NCI-H2107 treated with DMSO at 0.1 percent for 48 hours (cell line): ENCODE results near the gene FGD3.
A peak's percentile ranks its signal among the peaks of the same experiment; 100 is the strongest.

Experiments used
- DNase-seq: peaks from one replicate; lab custom pipeline; 2025; ENCODE audit not compliant: unreplicated experiment; lab: John Stamatoyannopoulos, UW

Gene FGD3

GRCh38 chr9:93026640-93027039 is 79.3 kb downstream of the FGD3 start:
- no peak for DNase-seq

GRCh38 chr9:93027750-93028149 is 80.4 kb downstream of the FGD3 start:
- DNase-seq, result no peak

- no peak for DNase-seq
Observed at GRCh38 chr9:93028448-93029006, 81.2 kb downstream of the FGD3 start.

GRCh38 chr9:93030642-93031628 is 83.6 kb downstream of the FGD3 start:
- DNase-seq, result no peak

- no peak for DNase-seq
Observed at GRCh38 chr9:93031629-93032430, 84.5 kb downstream of the FGD3 start.

- DNase-seq, result no peak
Observed at GRCh38 chr9:93032545-93032944, 85.2 kb downstream of the FGD3 start.

GRCh38 chr9:93033531-93033930 is 86.2 kb downstream of the FGD3 start:
- DNase-seq, result peak; percentile 88

GRCh38 chr9:93035106-93035660 is 87.9 kb downstream of the FGD3 start:
- DNase-seq, result no peak

- no peak for DNase-seq
Observed at GRCh38 chr9:93035821-93036351, 88.6 kb downstream of the FGD3 start.

GRCh38 chr9:93036887-93037475 is 89.7 kb downstream of the FGD3 start:
- DNase-seq, result no peak

- no peak for DNase-seq
Observed at GRCh38 chr9:93037476-93037971, 90.2 kb downstream of the FGD3 start.

- DNase-seq, result no peak
Observed at GRCh38 chr9:93038918-93039317, 91.6 kb downstream of the FGD3 start.

GRCh38 chr9:93039456-93039855 is 92.1 kb downstream of the FGD3 start:
- no peak for DNase-seq

GRCh38 chr9:93039976-93040375 is 92.7 kb downstream of the FGD3 start:
- no peak for DNase-seq

GRCh38 chr9:93040409-93040808 is 93.1 kb downstream of the FGD3 start:
- DNase-seq, result no peak

- no peak for DNase-seq
Observed at GRCh38 chr9:93041108-93041802, 93.9 kb downstream of the FGD3 start.

- no peak for DNase-seq
Observed at GRCh38 chr9:93043122-93043521, 95.8 kb downstream of the FGD3 start.

GRCh38 chr9:93045521-93045920 is 98.2 kb downstream of the FGD3 start:
- no peak for DNase-seq

GRCh38 chr9:93048566-93049448 is 101.5 kb downstream of the FGD3 start:
- DNase-seq, result no peak
